Type B pancreatic cell (in vitro differentiated cells): ENCODE results near the gene TMUB1. TPM values are rescaled to one million over a fixed set of nuclear protein-coding genes. Genes with fewer than 3 reads are reported as not detected.

Experiments used
- DNase-seq: peaks from one replicate; pipeline ENCODE4 v3.0.0; 2021; ENCODE audit warnings: mixed read lengths; ENCODE audit not compliant: unreplicated experiment; ENCODE audit errors: extremely low spot score
- H3K27ac Mint-ChIP-seq: 2 replicates; pipeline ENCODE4 v1.8.0; 2021; ENCODE audit warnings: mild to moderate bottlenecking, mixed read lengths
- H3K27me3 Mint-ChIP-seq: 2 replicates; pipeline ENCODE4 v1.8.0; 2021; ENCODE audit warnings: mixed read lengths
- H3K36me3 Mint-ChIP-seq: 2 replicates; pipeline ENCODE4 v1.8.0; 2021; ENCODE audit warnings: mixed read lengths
- H3K4me1 Mint-ChIP-seq: one replicate; pipeline ENCODE4 v1.8.0; 2021; ENCODE audit warnings: mixed read lengths; ENCODE audit not compliant: unreplicated experiment
- H3K4me3 Mint-ChIP-seq: 2 replicates; pipeline ENCODE4 v1.8.0; 2021; ENCODE audit warnings: mild to moderate bottlenecking, mixed read lengths
- H3K9me3 Mint-ChIP-seq: 2 replicates; pipeline ENCODE4 v1.8.0; 2021; ENCODE audit warnings: mixed read lengths
- total RNA-seq: library from RNA; stranded (reverse); gene quantifications from 2 replicates; pipeline ENCODE4 v1.2.1, GENCODE V29; 2021; ENCODE audit warnings: low replicate concordance
- TF ChIP-seq, protein P1 (sequence below): fragments of 200-600 bp; sonication (generic); conservative IDR thresholded peaks from 2 replicates; pipeline ENCODE4 v1.5.0; 2021; ENCODE audit warnings: antibody characterized with exemption, mild to moderate bottlenecking

TMUB1 gene
- total RNA-seq, 1 donor from 2014 or later: 37.9 TPM

- H3K4me3 Mint-ChIP-seq: peak overlapping the region; percentile 91
- no peaks in the 10 kb centered on the region for H3K27me3 Mint-ChIP-seq
- TF ChIP-seq, protein P1, sequence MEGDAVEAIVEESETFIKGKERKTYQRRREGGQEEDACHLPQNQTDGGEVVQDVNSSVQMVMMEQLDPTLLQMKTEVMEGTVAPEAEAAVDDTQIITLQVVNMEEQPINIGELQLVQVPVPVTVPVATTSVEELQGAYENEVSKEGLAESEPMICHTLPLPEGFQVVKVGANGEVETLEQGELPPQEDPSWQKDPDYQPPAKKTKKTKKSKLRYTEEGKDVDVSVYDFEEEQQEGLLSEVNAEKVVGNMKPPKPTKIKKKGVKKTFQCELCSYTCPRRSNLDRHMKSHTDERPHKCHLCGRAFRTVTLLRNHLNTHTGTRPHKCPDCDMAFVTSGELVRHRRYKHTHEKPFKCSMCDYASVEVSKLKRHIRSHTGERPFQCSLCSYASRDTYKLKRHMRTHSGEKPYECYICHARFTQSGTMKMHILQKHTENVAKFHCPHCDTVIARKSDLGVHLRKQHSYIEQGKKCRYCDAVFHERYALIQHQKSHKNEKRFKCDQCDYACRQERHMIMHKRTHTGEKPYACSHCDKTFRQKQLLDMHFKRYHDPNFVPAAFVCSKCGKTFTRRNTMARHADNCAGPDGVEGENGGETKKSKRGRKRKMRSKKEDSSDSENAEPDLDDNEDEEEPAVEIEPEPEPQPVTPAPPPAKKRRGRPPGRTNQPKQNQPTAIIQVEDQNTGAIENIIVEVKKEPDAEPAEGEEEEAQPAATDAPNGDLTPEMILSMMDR: peak; percentile 52
- DNase-seq: no peak
- peaks cover 7% of the 10 kb centered on the region for H3K36me3 Mint-ChIP-seq
- peaks cover 39% of the 10 kb centered on the region for H3K4me1 Mint-ChIP-seq
- no peaks in the 10 kb centered on the region for H3K9me3 Mint-ChIP-seq
- H3K27ac Mint-ChIP-seq: no peak overlapping the region
These were observed 4.1 kb upstream of the TMUB1 start for GRCh38 chr7:151087245-151088018.

GRCh38 chr7:151086802-151087244 lies 3.5 kb upstream of the TMUB1 start:
- no peak for DNase-seq

DNA sequence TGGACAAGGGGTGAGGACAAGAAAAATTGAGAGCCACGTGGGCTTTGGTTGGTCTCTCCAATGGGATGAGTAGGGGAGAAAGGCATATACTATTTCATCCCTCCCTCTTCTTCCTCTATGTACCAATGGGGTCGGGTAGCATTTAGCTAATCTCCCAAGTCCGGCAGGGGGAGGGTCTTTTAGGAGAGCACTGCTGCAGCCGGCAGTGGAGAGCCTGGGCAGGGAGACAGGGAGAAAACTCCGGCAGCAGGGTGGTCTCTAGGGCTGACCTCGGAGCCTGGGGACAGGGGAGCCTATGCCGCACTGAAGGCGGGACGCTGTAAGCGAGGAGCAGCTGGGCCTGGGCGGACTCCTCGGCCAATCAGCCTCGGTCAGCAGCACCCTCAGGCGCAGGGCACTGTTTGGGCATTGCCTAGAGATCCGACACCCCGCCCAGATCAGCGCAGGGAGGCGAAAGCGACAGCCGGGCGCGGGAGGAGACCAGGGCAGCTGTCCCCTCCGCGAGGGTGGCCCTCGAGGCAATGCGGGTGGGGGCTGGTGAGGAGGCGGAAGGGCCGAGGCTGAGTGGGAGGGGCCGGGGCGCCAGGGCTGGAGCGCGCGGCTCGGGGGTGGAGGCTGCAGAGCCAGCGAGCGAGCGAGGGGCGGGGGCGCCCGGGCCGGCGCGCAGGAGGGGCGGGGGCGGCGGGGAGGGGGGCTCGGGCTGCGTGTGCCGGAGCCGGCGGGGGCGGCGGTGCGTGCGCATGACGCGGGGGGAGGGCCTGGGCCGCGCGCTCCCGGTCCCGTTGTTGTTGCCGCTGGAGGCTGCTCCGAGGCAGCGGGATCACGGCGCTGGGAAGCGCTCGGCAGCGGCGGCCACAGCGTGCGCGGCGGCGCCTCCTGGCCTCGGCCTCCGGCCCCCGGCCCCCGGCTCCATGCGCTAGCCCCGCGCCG lies 2.7 kb upstream of the TMUB1 start, which contains the start of gene AGAP3:
Gene AGAP3, plus strand, starts transcription at position 785 of the 930 bp plus-strand sequence. CDS start 267 bp downstream, outside the sequence.
- Mint-ChIP-seq H3K27ac (peak within 1 kb of the TSS; percentile 81), H3K4me1 (peaks cover 33% of the 10 kb centered on the region), H3K9me3 (no peaks in the 10 kb centered on the region), H3K4me3 (peak within 1 kb of the TSS; percentile 91), H3K36me3 (peaks cover 7% of the 10 kb centered on the region), H3K27me3 (no peaks in the 10 kb centered on the region)
- TF ChIP-seq, protein P1: no peak
- peak; percentile 89 for DNase-seq

More at GRCh38 chr7:151086802-151087244, 3.5 kb upstream of the TMUB1 start:
- TF ChIP-seq, protein P1: no peak
- H3K4me1 Mint-ChIP-seq: peaks cover 39% of the 10 kb centered on the region
- H3K27ac Mint-ChIP-seq: no peak overlapping the region
- no peaks in the 10 kb centered on the region for H3K9me3 Mint-ChIP-seq
- peaks cover 7% of the 10 kb centered on the region for H3K36me3 Mint-ChIP-seq
- peak overlapping the region; percentile 91 for H3K4me3 Mint-ChIP-seq
- no peaks in the 10 kb centered on the region for H3K27me3 Mint-ChIP-seq

- Mint-ChIP-seq H3K27me3 (no peaks in the 10 kb centered on the region), H3K27ac (peak overlapping the region; percentile 81), H3K4me1 (peaks cover 33% of the 10 kb centered on the region), H3K4me3 (peak overlapping the region; percentile 85), H3K36me3 (peaks cover 7% of the 10 kb centered on the region), H3K9me3 (no peaks in the 10 kb centered on the region)
- TF ChIP-seq, protein P1: no peak
- DNase-seq: no peak
These were observed 2.0 kb upstream of the TMUB1 start for GRCh38 chr7:151085329-151085690.

DNA sequence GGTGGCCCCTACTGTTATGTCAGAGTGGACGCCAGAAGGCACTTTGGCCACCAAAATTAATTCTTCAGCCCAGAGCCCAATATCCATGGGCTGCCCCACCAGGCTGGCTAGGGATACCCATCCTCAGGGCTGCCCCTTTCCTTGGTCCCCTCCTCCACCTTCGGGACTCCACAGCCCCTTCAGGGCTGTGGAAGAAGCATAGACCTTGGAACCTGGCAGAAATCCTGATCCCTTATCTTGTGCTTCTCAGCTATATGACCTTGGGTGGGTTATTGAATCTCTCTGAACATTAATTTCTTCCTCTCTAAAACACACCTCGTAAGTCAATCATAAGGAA lies 499 bp upstream of the TMUB1 start:
- peak overlapping the region; percentile 26 for H3K27ac Mint-ChIP-seq

More for the DNA sequence above, 499 bp upstream of the TMUB1 start:
- Mint-ChIP-seq H3K4me3 (peak overlapping the region; percentile 85), H3K36me3 (no peaks in the 10 kb centered on the region), H3K27me3 (no peaks in the 10 kb centered on the region), H3K9me3 (no peaks in the 10 kb centered on the region), H3K4me1 (peaks cover 31% of the 10 kb centered on the region)
- TF ChIP-seq, protein P1: no peak
- DNase-seq: no peak
